NCI-H748 treated with DMSO at 0.1 percent for 48 hours (cell line): ENCODE data around the gene JUP.

Experiments
- DNase-seq: peaks from one replicate; lab custom pipeline; 2025; lab: John Stamatoyannopoulos, UW

Gene JUP

GRCh38 chr17:41723801-41724475 lies 62.6 kb downstream of the JUP start:
- no peak for DNase-seq

- no peak for DNase-seq
Observed at GRCh38 chr17:41722231-41722630, 64.3 kb downstream of the JUP start.

GRCh38 chr17:41718287-41718645 lies 68.2 kb downstream of the JUP start:
- DNase-seq = no peak

GRCh38 chr17:41717408-41718286 lies 68.9 kb downstream of the JUP start:
- DNase-seq = no peak

GRCh38 chr17:41711669-41712400 lies 74.7 kb downstream of the JUP start, which contains the start of gene GAST:
Gene GAST, plus strand, starts transcription at chr17:41712331. Its CDS starts 3,106 bp downstream, at chr17:41715437.
- DNase-seq = no peak

GRCh38 chr17:41710472-41711090 lies 75.9 kb downstream of the JUP start:
- DNase-seq = peak; percentile 70

- DNase-seq = no peak
Observed at GRCh38 chr17:41707803-41708669, 78.5 kb downstream of the JUP start.

GRCh38 chr17:41705271-41705991 lies 81.1 kb downstream of the JUP start:
- no peak for DNase-seq
